H9 (cell line): ENCODE results near the gene GSTP1. TPM values are rescaled to one million over a fixed set of nuclear protein-coding genes. Genes with fewer than 3 reads are reported as not detected.

Experiments used
- DNase-seq: peaks from one replicate; pipeline ENCODE4 v3.0.0-alpha.2; 2017
- H2AFZ ChIP-seq: one replicate; pipeline ENCODE4 v1.6.1; 2013; ENCODE audit warnings: mild to moderate bottlenecking, low read length, control low read depth, moderate library complexity
- H2AK5ac ChIP-seq: 2 replicates; pipeline ENCODE4 v1.6.1; 2013; ENCODE audit warnings: low read length, control low read depth, mixed read lengths; ENCODE audit not compliant: insufficient read length
- H2BK120ac ChIP-seq: one replicate; pipeline ENCODE4 v1.6.1; 2013; ENCODE audit warnings: low read depth, mild to moderate bottlenecking, low read length, control low read depth, inconsistent platforms; ENCODE audit not compliant: poor library complexity, severe bottlenecking
- H2BK12ac ChIP-seq: 2 replicates; pipeline ENCODE4 v1.6.1; 2013; ENCODE audit warnings: low read length, control low read depth, mixed read lengths, low read depth; ENCODE audit not compliant: insufficient read length
- H2BK15ac ChIP-seq: 2 replicates; pipeline ENCODE4 v1.6.1; 2013; ENCODE audit warnings: low read depth, low read length, control low read depth
- H2BK20ac ChIP-seq: one replicate; pipeline ENCODE4 v1.6.1; 2013; ENCODE audit warnings: low read depth, mild to moderate bottlenecking, low read length, control low read depth, inconsistent platforms; ENCODE audit not compliant: poor library complexity, severe bottlenecking
- H2BK5ac ChIP-seq: 2 replicates; pipeline ENCODE4 v1.6.1; 2013; ENCODE audit warnings: low read length, control low read depth, mixed read lengths; ENCODE audit not compliant: insufficient read length
- H3K14ac ChIP-seq: 2 replicates; pipeline ENCODE4 v1.6.1; 2013; ENCODE audit warnings: low read length, control low read depth; ENCODE audit not compliant: insufficient read depth
- H3K18ac ChIP-seq: 2 replicates; pipeline ENCODE4 v1.6.1; 2013; ENCODE audit warnings: low read depth, mild to moderate bottlenecking, mixed read lengths, low read length, control low read depth; ENCODE audit not compliant: insufficient read length
- H3K23ac ChIP-seq: 2 replicates; pipeline ENCODE4 v1.6.1; 2013; ENCODE audit warnings: low read length, control low read depth, mixed read lengths, low read depth; ENCODE audit not compliant: insufficient read length
- H3K23me2 ChIP-seq: 2 replicates; pipeline ENCODE4 v1.6.1; 2013; ENCODE audit warnings: low read depth, mild to moderate bottlenecking, mixed read lengths, low read length, control low read depth; ENCODE audit not compliant: insufficient read length, poor library complexity, severe bottlenecking
- H3K27ac ChIP-seq: 2 replicates; pipeline ENCODE4 v1.5.1; 2013; ENCODE audit warnings: low read length, control low read depth, mixed read lengths, low read depth; ENCODE audit not compliant: insufficient read length
- H3K27me3 ChIP-seq: 2 replicates; pipeline ENCODE4 v1.6.1; 2013; ENCODE audit warnings: low read length, control low read depth, inconsistent platforms; ENCODE audit not compliant: insufficient read depth
- H3K4ac ChIP-seq: 2 replicates; pipeline ENCODE4 v1.6.1; 2013; ENCODE audit warnings: low read depth, mild to moderate bottlenecking, control low read depth, inconsistent platforms, low read length, moderate library complexity
- H3K4me1 ChIP-seq: 2 replicates; pipeline ENCODE4 v1.6.1; 2013; ENCODE audit warnings: low read length, control low read depth, inconsistent platforms; ENCODE audit not compliant: insufficient read depth
- H3K4me2 ChIP-seq: 2 replicates; pipeline ENCODE4 v1.6.1; 2013; ENCODE audit warnings: low read length, control low read depth, mixed read lengths; ENCODE audit not compliant: insufficient read length, insufficient read depth
- H3K56ac ChIP-seq: 2 replicates; pipeline ENCODE4 v1.6.1; 2013; ENCODE audit warnings: low read depth, mild to moderate bottlenecking, mixed read lengths, low read length, control low read depth; ENCODE audit not compliant: insufficient read length
- H3K79me1 ChIP-seq: 2 replicates; pipeline ENCODE4 v1.6.1; 2013; ENCODE audit warnings: low read depth, mild to moderate bottlenecking, moderate library complexity, low read length, control low read depth, inconsistent platforms; ENCODE audit not compliant: insufficient read depth, poor library complexity, severe bottlenecking
- H3K79me2 ChIP-seq: 2 replicates; pipeline ENCODE4 v1.6.1; 2013; ENCODE audit warnings: low read length, control low read depth, inconsistent platforms; ENCODE audit not compliant: insufficient read depth
- H3K9ac ChIP-seq: 2 replicates; pipeline ENCODE4 v1.6.1; 2013; ENCODE audit warnings: low read length, control low read depth, mixed read lengths; ENCODE audit not compliant: insufficient read length; ENCODE audit errors: extremely low read depth
- H3K9me3 ChIP-seq: one replicate; pipeline ENCODE4 v1.6.1; 2013; ENCODE audit warnings: low read depth, low read length, inconsistent platforms; ENCODE audit not compliant: control insufficient read depth
- H3T11ph ChIP-seq: one replicate; pipeline ENCODE4 v1.6.1; 2013; ENCODE audit warnings: mild to moderate bottlenecking, low read length, control low read depth, inconsistent platforms
- H4K20me1 ChIP-seq: one replicate; pipeline ENCODE4 v1.6.1; 2013; ENCODE audit not compliant: control insufficient read depth, insufficient read length, insufficient read depth
- H4K5ac ChIP-seq: 2 replicates; pipeline ENCODE4 v1.6.1; 2013; ENCODE audit warnings: low read depth, mild to moderate bottlenecking, mixed read lengths, low read length, control low read depth; ENCODE audit not compliant: insufficient read length
- H4K8ac ChIP-seq: replicated peaks from 2 replicates; pipeline ENCODE4 v1.6.1; 2013; ENCODE audit warnings: low read length, control low read depth, mixed read lengths, low read depth; ENCODE audit not compliant: insufficient read length
- H4K91ac ChIP-seq: 2 replicates; pipeline ENCODE4 v1.6.1; 2013; ENCODE audit warnings: low read depth, mild to moderate bottlenecking, moderate library complexity, mixed read lengths, low read length, control low read depth; ENCODE audit not compliant: insufficient read length
- H3K27ac Mint-ChIP-seq, 3 experiments: 2 replicates in 2 of 3; 3 replicates in 1 of 3; pipeline ENCODE4 v1.8.0; 2020 to 2021; ENCODE audit warnings: mixed read lengths in 3 of 3, mild to moderate bottlenecking in 1 of 3, moderate library complexity in 1 of 3
- H3K27me3 Mint-ChIP-seq: 2 replicates; pipeline ENCODE4 v1.8.0; 2021; ENCODE audit warnings: low read depth, mild to moderate bottlenecking, moderate library complexity, mixed read lengths
- H3K36me3 Mint-ChIP-seq, 3 experiments: 2 replicates in 2 of 3; 3 replicates in 1 of 3; pipeline ENCODE4 v1.8.0; 2020 to 2021; ENCODE audit warnings: low read depth in 3 of 3, mixed read lengths in 3 of 3; ENCODE audit not compliant: insufficient read depth in 1 of 3
- H3K4me1 Mint-ChIP-seq, 2 experiments: 2 replicates each; pipeline ENCODE4 v1.8.0; 2020; ENCODE audit warnings: mixed read lengths in 2 of 2
- H3K4me3 Mint-ChIP-seq, 2 experiments: 2 replicates in 1 of 2; 3 replicates in 1 of 2; pipeline ENCODE4 v1.8.0; 2020 to 2021; ENCODE audit warnings: mild to moderate bottlenecking in 2 of 2, mixed read lengths in 2 of 2, moderate library complexity in 1 of 2
- H3K9me3 Mint-ChIP-seq, 2 experiments: 2 replicates in 1 of 2; 3 replicates in 1 of 2; pipeline ENCODE4 v1.8.0; 2020; ENCODE audit warnings: mild to moderate bottlenecking in 2 of 2, mixed read lengths in 2 of 2, moderate library complexity in 1 of 2
- WGBS: extraction: QIAGEN DNeasy Blood & Tissue Kit; methylation state at CpG from one replicate; pipeline ENCODE4 v1.1.7; 2013; ENCODE audit warnings: missing lambda C conversion rate, low lambda C conversion rate, mixed read lengths; ENCODE audit not compliant: insufficient read length; ENCODE audit errors: extremely low coverage; 5-methylcytosine and 5-hydroxymethylcytosine counted together
- total RNA-seq: library from RNA; stranded (reverse); gene quantifications from 2 replicates; pipeline ENCODE4 v1.2.1, GENCODE V29; 2021
- TF ChIP-seq, protein P1 (sequence below): fragments of 200-600 bp; sonication (generic); conservative IDR thresholded peaks from 3 replicates; pipeline ENCODE4 v1.8.0; 2021; ENCODE audit warnings: antibody characterized with exemption, mild to moderate bottlenecking

GSTP1 gene
- total RNA-seq, 1 experiment from 2014 or later, result 1,469 TPM

GRCh38 chr11:67558084-67558772 lies 25.4 kb upstream of the GSTP1 start:
- peaks cover 6 to 7% of the 10 kb centered on the region in 2 experiments for H3K4me1 Mint-ChIP-seq
- no peaks in the 10 kb centered on the region for H3K79me2 ChIP-seq
- H3K27me3 ChIP-seq, result no peaks in the 10 kb centered on the region
- H2BK15ac ChIP-seq, result no peak overlapping the region
- no peak overlapping the region for H3T11ph ChIP-seq
- no peak overlapping the region for H3K27ac Mint-ChIP-seq
- no peaks in the 10 kb centered on the region for H3K23me2 ChIP-seq
- no peak for DNase-seq
- no peak overlapping the region for H2BK12ac ChIP-seq
- no peak overlapping the region for H3K23ac ChIP-seq
- no peak overlapping the region for H4K5ac ChIP-seq
- no peak overlapping the region for H2AFZ ChIP-seq
- H3K56ac ChIP-seq, result no peak overlapping the region
- H3K18ac ChIP-seq, result no peak overlapping the region
- no peak overlapping the region for H3K4me2 ChIP-seq
- WGBS, result no CpG with 5 or more reads among the region's 19 CpGs
- no peaks in the 10 kb centered on the region for H3K79me1 ChIP-seq
- H3K9ac ChIP-seq, result no peak overlapping the region
- no peak overlapping the region for H3K4ac ChIP-seq
- peaks cover 2% of the 10 kb centered on the region; the same call in 1 of the 2 replicates for H3K4me1 ChIP-seq
- no peak overlapping the region for H3K14ac ChIP-seq
- no peaks in the 10 kb centered on the region for H4K20me1 ChIP-seq
- no peak overlapping the region for H4K91ac ChIP-seq
- no peaks in the 10 kb centered on the region for H3K36me3 Mint-ChIP-seq
- H2BK20ac ChIP-seq, result no peak overlapping the region
- no peaks in the 10 kb centered on the region for H3K9me3 Mint-ChIP-seq
- H3K27ac ChIP-seq, result no peak overlapping the region
- H3K9me3 ChIP-seq, result no peaks in the 10 kb centered on the region
- H2AK5ac ChIP-seq, result no peak overlapping the region
- H3K27me3 Mint-ChIP-seq, result peaks cover 13% of the 10 kb centered on the region
- no peak overlapping the region for H3K4me3 Mint-ChIP-seq
- TF ChIP-seq, protein P1, sequence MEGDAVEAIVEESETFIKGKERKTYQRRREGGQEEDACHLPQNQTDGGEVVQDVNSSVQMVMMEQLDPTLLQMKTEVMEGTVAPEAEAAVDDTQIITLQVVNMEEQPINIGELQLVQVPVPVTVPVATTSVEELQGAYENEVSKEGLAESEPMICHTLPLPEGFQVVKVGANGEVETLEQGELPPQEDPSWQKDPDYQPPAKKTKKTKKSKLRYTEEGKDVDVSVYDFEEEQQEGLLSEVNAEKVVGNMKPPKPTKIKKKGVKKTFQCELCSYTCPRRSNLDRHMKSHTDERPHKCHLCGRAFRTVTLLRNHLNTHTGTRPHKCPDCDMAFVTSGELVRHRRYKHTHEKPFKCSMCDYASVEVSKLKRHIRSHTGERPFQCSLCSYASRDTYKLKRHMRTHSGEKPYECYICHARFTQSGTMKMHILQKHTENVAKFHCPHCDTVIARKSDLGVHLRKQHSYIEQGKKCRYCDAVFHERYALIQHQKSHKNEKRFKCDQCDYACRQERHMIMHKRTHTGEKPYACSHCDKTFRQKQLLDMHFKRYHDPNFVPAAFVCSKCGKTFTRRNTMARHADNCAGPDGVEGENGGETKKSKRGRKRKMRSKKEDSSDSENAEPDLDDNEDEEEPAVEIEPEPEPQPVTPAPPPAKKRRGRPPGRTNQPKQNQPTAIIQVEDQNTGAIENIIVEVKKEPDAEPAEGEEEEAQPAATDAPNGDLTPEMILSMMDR, result no peak
- no peak overlapping the region for H4K8ac ChIP-seq
- no peak overlapping the region for H2BK5ac ChIP-seq
- H2BK120ac ChIP-seq, result no peak overlapping the region
